GM19372 (cell line): ENCODE measurements around the gene PNPO.

Experiments used
- ATAC-seq: cut with Tn5 transposase; IDR thresholded peaks from one replicate; pipeline ENCODE4 v1.9.1; 2021; ENCODE audit warnings: mild to moderate bottlenecking, low read depth, moderate library complexity; ENCODE audit not compliant: unreplicated experiment

PNPO gene

GRCh38 chr17:47941246-47942095 lies at the start of gene PNPO:
PNPO (plus strand) TSS chr17:47941571; CDS start chr17:47941676, 105 bp downstream.
- ATAC-seq, result peak; percentile 95

GRCh38 chr17:47894498-47895346 lies 46.6 kb upstream of the PNPO start:
- ATAC-seq, result no peak

DNA sequence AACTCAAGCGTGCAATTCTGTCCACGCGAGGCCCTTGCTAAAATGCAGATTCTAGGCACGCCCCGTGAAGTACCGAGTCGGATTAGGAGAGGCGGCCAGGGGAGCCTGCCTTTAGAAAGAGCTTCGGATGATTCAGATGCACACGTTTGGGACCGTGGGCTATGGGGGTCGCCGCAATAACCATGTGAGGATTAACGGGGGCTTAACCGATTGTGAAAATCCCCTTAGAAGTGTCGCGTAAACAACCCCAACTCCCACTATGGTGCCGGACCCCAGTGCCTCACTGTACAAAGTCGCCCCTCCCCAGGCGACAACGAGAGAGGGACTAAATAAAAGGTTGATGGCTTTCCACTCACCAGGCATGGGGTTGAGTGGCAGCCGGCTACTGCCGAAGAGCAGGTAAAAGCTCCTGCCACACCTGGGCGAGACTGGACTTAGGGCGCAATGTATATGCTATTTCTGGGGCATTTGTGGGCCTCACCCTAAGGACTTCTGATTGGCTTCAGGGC lies 46.0 kb upstream of the PNPO start:
- ATAC-seq, result no peak

DNA sequence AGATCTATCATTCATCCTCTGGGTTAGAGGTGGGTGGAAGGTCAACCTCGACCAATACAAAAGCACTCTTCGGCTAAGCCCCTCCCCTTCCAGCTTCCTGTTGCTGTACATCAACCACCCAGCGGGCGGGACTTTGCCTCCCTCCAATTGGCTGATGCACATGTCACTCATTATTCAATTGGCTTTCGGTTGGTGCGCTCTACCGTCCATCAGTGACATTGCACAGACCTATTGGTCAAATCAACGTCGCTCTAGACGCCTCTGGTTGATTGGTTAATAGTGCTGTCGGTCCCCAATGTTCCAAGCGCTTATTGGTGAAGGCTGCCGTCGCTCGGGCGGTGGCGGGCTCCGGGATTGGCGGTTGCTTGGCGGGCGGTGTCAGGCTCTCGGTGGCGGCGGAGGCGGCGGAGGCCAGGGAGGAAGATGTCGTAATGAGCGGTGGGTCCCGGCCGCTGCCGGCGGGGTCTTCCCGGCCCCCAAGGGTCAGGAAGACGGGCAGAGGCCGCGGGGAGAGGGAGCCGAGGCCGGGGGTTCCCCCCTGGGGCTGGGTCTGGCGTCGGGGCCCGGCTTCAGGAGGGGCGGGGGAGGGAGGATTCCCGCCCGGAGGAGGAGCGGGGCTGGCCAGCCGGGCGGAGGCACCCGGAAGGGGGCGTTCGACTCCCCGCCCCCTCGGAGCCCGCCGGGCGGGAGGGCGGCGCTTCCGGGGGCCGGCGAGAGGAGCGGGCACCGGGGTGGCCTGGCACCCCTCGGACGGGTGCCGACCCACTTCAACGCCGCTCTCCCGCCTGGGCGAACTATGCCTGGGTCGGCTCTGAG lies 45.3 kb upstream of the PNPO start, which contains the start of gene SP2:
SP2 (plus strand) TSS at position 381 of the 816 bp plus-strand sequence; CDS start at position 432, 51 bp downstream.
- peak; percentile 88 for ATAC-seq

- ATAC-seq, result no peak
Measured at GRCh38 chr17:47896672-47897490, 44.5 kb upstream of the PNPO start.

- ATAC-seq, result no peak
Measured at GRCh38 chr17:47897561-47897960, 43.8 kb upstream of the PNPO start.

- ATAC-seq, result no peak
Measured at GRCh38 chr17:47898241-47898640, 43.1 kb upstream of the PNPO start.

DNA sequence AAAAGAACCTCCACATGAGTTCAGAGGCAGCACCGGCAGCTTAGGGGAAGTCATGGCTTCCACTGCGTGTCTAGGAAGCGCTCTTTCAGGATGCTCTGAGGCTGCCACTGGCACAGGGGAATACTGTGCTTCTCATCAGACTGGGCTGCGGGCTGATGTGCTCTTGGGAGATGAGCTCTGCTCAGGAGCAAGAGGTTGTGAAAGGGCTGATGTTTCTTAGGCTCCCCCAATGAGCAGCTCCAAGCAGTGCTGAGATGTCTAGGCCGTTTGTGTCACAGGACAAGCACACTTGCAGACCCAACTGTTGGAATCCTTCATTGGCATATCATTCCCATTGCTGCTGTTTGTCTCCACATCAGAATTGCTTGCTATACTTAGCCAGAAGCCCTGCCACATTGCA lies 41.7 kb upstream of the PNPO start:
- no peak for ATAC-seq

GRCh38 chr17:47901423-47901822 lies 39.9 kb upstream of the PNPO start:
- no peak for ATAC-seq

DNA sequence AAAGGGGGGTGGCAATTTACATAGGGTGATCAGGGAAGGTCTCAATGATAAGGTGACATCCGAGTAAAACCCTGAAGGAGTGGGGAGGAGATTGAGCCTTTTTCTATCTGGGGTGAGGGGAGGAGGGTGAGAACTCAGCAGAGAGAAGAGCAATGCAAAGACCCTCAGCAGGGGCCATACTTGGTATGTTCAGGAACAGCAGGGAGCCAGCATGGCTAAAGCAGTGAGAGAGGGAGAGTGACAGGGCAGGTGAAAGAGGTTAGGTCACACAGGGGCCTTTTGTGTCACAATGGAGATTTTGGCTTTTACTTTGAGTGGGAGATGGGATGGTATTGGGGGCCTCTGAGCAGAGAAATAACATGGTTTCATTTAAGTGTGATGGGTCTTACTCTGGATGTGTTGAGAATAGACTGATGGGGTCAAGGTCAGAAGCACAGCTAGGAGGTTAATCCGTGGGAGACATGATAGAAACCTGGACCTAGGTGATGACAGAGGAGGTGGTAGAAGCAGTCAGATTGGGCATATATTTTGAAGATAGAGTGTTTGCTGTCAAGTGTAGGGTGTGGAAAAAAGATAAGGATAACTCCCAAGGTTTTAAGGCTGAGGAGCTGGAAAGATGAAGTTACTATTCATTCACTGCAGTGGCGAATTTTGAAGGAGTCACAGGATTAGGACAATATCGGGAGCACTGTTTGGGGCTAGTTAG lies 39.2 kb upstream of the PNPO start:
- no peak for ATAC-seq

- ATAC-seq, result no peak
Measured at GRCh38 chr17:47905221-47905733, 36.1 kb upstream of the PNPO start.

DNA sequence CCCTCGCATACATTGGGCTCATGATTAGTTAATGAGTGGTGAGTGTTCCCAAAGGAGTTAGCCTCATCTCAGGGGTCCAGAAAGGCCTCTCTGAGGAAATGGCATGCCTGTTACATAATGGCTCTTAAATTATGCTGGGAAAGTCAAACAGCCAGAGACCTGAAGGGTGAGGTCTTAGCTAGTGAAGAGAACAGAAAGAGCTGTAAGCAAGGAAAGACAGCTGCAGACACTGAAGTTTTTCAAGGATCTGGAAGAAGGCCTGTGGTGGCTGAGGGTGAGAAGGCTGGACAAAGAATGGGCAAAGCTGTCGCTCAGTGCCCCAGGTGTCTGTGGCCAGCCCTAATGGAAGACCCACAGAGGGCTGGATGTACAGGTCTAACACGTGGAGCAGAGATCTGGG lies 34.9 kb upstream of the PNPO start:
- no peak for ATAC-seq

DNA sequence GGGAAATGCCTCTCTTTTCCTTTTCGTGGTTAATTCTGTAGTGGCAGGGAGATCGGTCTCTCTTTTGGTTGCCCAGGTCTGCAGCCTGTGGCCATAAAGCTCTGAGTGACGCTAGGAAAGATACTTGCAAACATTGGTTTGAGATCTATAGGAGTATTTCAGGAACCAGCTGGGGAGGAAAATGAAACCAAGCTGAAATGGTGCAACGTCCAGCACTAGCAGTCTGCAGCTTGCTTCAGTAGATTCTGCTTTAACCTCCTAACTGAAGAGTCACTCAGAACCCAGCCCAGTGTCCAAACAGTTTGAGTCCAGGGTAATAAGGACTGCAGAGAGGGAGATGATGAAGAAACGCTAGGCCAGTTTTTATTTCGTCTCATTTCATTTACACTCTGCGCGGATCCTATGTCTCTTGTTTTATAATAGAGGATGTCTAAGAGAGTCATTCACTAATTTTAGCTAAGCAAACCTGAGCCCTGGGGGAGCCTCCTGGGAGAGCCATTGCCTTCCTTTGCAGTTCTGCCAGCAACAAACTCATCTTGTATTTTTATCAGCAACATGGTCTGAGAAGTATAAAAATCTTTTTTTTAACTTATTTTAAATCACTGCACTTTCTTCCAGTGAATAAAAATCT lies 33.3 kb upstream of the PNPO start:
- no peak for ATAC-seq

GRCh38 chr17:47913050-47913449 lies 28.3 kb upstream of the PNPO start:
- ATAC-seq, result no peak

DNA sequence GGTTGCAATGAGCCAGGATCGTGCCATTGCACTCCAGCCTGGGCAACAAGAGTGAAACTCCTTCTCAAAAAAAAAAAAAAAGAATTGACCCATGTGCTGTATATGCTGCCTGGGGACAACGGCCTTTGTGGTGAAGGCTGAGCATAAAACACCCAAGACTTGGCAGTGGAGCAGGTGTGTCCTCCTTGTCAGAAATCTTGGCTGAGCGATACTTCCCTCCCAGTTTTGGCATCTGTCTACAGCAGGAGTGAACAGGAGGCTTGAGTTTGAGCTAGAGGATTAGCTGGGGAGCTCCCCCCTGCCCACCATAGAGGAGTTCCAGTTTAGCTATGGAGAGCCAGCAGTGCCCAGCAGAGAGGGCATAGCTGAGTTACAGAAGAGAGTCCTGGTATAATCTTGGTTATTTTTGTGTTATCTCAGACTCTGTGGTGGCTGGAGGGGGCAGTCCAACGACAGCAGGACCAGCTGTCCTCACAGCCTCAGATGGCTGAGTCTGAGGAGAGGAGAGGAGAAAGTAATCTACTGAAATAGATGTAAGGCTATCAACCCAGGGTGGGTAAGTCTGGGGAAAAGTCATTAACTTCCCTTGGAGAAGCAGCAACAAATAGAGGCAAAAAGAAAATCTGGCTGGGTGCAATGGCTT lies 26.9 kb upstream of the PNPO start:
- ATAC-seq, result no peak

GRCh38 chr17:47915776-47916398 lies 25.5 kb upstream of the PNPO start:
- no peak for ATAC-seq

DNA sequence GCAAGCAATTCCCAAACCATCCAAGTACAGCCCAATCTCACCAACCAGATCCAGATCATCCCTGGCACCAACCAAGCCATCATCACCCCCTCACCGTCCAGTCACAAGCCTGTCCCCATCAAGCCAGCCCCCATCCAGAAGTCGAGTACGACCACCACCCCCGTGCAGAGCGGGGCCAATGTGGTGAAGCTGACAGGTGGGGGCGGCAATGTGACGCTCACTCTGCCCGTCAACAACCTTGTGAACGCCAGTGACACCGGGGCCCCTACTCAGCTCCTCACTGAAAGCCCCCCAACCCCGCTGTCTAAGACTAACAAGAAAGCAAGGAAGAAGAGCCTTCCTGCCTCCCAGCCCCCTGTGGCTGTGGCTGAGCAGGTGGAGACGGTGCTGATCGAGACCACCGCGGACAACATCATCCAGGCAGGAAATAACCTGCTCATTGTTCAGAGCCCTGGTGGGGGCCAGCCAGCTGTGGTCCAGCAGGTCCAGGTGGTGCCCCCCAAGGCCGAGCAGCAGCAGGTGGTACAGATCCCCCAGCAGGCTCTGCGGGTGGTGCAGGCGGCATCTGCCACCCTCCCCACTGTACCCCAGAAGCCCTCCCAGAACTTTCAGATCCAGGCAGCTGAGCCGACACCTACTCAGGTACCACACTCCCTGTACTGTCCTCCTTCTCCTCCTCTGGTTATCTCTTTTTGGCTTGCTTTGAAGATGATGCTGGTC lies 24.7 kb upstream of the PNPO start:
- ATAC-seq, result no peak
